ENCODE results near the gene RUNX1. TPM values are rescaled to one million over a fixed set of nuclear protein-coding genes. Genes with fewer than 3 reads are reported as not detected.

RUNX1 gene
- total RNA-seq, 2 donors from 2014 or later, result 23.0 to 25.8 TPM

DNA sequence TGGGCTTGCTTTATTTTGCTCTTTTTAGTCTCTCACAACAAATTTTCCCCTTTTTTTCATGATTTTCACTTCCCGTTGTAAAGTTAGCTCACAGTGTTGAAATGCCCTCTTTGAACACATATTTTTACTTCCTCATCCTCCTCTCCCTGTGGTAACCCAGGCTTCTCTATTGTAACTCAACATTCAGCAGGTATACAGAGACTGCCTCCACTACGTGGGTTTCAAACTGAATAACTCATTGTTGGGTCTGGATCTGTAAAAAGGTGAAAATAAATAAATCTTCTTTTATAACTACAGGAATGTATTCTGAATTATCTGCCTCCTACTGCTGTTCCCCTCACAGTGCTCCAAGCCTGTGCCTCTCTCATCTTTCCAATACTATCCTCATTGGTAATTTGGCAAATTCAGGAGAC lies 166.4 kb downstream of the RUNX1 start:
- WGBS, result 43% methylated on average over 2 of the region's 2 CpGs
- TF ChIP-seq CTCF (IDR thresholded peaks at IDR 0.05) (no peak), POLR2A (IDR thresholded peaks at IDR 0.05) (no peak), POLR2AphosphoS5 (IDR thresholded peaks at IDR 0.05) (no peak)
- H3K36me3 ChIP-seq, result no peaks in the 10 kb centered on the region
- no peak overlapping the region for H3K4me3 ChIP-seq
- H3K27ac ChIP-seq, result peak overlapping the region; percentile 82 to 88
- intact Hi-C loops (cut with DNase I), result loop anchor here (10.0 kb wide), 1 partner anchor 188 kb away; no protein-coding TSS in a partner anchor
- no peaks in the 10 kb centered on the region for H3K27me3 ChIP-seq (replicated peaks; ENCODE audit: insufficient read depth)
- H3K9me3 ChIP-seq, result no peaks in the 10 kb centered on the region
- DNase-seq (ENCODE audit: low spot score), result no peak
- peaks cover 3% of the 10 kb centered on the region for H3K4me1 ChIP-seq (replicated peaks)

DNA sequence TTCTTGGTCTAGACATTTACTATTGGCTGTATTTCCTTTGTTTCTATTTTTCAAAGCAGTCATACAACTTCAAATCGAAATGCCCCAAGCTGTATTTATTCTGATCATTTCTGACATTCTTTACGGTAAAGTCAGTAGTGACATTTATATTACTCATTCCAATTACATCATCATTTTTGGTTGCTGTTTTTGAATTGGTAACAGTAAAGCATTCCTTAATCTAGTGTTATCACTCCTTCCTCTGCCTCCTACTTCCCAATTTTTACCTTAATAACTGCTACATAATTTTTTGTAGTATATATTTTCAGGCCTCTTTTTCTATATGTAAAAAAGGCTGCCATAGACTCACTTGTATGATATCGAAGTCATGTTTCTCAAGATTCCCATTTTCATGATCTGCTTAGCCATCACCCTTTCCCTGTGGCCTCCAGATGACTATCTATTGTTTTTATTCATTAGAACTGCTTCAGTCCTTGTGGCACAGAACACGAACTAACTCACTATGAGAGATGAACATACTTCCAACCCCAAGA lies 167.2 kb downstream of the RUNX1 start:
- WGBS, result 54% methylated on average over 4 of the region's 4 CpGs

GRCh38 chr21:34881421-34881820 lies 167.7 kb downstream of the RUNX1 start:
- DNase-seq (ENCODE audit: low spot score), result no peak
- H3K27ac ChIP-seq, result peak overlapping the region; percentile 82 to 88
- intact Hi-C loops (cut with DNase I), result loop anchor here (10.0 kb wide), 1 partner anchor 187 kb away; no protein-coding TSS in a partner anchor
- 32% methylated on average over 3 of the region's 3 CpGs for WGBS
- peaks cover 3% of the 10 kb centered on the region for H3K4me1 ChIP-seq (replicated peaks)
- peak overlapping the region in 1 of 2 donors; percentile 1 for H3K4me3 ChIP-seq
- H3K27me3 ChIP-seq (replicated peaks; ENCODE audit: insufficient read depth), result no peaks in the 10 kb centered on the region
- TF ChIP-seq POLR2A (IDR thresholded peaks at IDR 0.05), result no peak
- TF ChIP-seq POLR2AphosphoS5 (IDR thresholded peaks at IDR 0.05), result no peak
- no peak for TF ChIP-seq CTCF (IDR thresholded peaks at IDR 0.05)
- H3K9me3 ChIP-seq, result no peaks in the 10 kb centered on the region
- H3K36me3 ChIP-seq, result no peaks in the 10 kb centered on the region

More for the DNA sequence above, 167.2 kb downstream of the RUNX1 start:
- H3K27me3 ChIP-seq (replicated peaks; ENCODE audit: insufficient read depth), result no peaks in the 10 kb centered on the region
- intact Hi-C loops (cut with DNase I), result loop anchor here (10.0 kb wide), 1 partner anchor 187 kb away; no protein-coding TSS in a partner anchor
- peak overlapping the region in 1 of 2 donors; percentile 1 for H3K4me3 ChIP-seq
- no peak for DNase-seq (ENCODE audit: low spot score)
- H3K9me3 ChIP-seq, result no peaks in the 10 kb centered on the region
- peaks cover 3% of the 10 kb centered on the region for H3K4me1 ChIP-seq (replicated peaks)
- TF ChIP-seq POLR2A (IDR thresholded peaks at IDR 0.05) (no peak), POLR2AphosphoS5 (IDR thresholded peaks at IDR 0.05) (no peak)
- H3K27ac ChIP-seq, result peak overlapping the region; percentile 82 to 88
- no peaks in the 10 kb centered on the region for H3K36me3 ChIP-seq

DNA sequence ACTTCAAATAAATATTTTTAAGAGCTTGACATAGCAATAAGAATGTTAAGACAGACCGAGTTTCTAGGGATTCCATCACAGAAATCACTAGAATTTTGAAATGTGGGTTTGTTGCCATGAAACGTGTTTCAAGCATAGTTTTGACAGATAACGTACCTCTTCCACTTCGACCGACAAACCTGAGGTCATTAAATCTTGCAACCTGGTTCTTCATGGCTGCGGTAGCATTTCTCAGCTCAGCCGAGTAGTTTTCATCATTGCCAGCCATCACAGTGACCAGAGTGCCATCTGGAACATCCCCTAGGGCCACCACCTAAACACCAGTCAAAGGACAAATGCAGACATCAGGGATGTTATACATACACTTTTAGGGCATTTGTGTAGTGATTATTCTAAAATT lies 168.7 kb downstream of the RUNX1 start:
- Histone ChIP-seq H3K27me3 (replicated peaks; ENCODE audit: insufficient read depth) (no peaks in the 10 kb centered on the region), H3K27ac (peak overlapping the region; percentile 13 to 82), H3K9me3 (no peaks in the 10 kb centered on the region), H3K4me1 (replicated peaks) (peaks cover 3% of the 10 kb centered on the region), H3K36me3 (no peaks in the 10 kb centered on the region), H3K4me3 (no peak overlapping the region)
- intact Hi-C loops (cut with DNase I), result loop anchor here (10.0 kb wide), 1 partner anchor 186 kb away; no protein-coding TSS in a partner anchor
- no peak for DNase-seq (ENCODE audit: low spot score)
- 60% methylated on average over 7 of the region's 7 CpGs for WGBS
- TF ChIP-seq CTCF (IDR thresholded peaks at IDR 0.05) (no peak), POLR2A (IDR thresholded peaks at IDR 0.05) (no peak), POLR2AphosphoS5 (IDR thresholded peaks at IDR 0.05) (no peak)

DNA sequence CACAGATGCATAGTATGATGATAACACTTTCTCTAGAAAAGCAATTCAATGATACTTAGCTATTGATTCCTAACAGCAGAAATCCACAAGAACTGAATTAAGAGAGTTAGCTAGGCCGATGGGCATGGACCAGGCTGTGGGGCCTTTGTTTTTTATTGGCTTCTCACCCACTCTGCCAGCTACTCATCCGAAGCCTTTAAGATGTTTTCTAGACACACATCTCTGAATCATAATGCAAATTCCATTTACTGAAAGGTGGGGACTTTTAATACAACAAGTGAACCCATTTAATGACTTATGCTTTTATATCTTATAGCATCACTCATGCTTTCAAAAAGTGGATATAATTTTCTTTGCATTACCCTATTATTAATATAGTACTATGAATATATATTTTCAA lies 170.2 kb downstream of the RUNX1 start:
- intact Hi-C loops (cut with DNase I), result no loop called here
- Histone ChIP-seq H3K4me1 (replicated peaks) (peaks cover 3% of the 10 kb centered on the region), H3K4me3 (no peak overlapping the region), H3K36me3 (no peaks in the 10 kb centered on the region), H3K27me3 (replicated peaks; ENCODE audit: insufficient read depth) (no peaks in the 10 kb centered on the region), H3K9me3 (no peaks in the 10 kb centered on the region), H3K27ac (peak overlapping the region; percentile 0 to 65)
- no peak for TF ChIP-seq POLR2AphosphoS5 (IDR thresholded peaks at IDR 0.05)
- no peak for TF ChIP-seq CTCF (IDR thresholded peaks at IDR 0.05)
- TF ChIP-seq POLR2A (IDR thresholded peaks at IDR 0.05), result no peak
- no peak for DNase-seq (ENCODE audit: low spot score)
- WGBS, result 38% methylated on average over 2 of the region's 2 CpGs
